22Rv1 (cell line): Measurements from ENCODE around the gene NIPA2.
"Not testable (repeated sequence)": the region's sequence is repeated elsewhere in the genome, so short reads cannot be mapped to it uniquely, and the experiment has no call there.

Source experiments
- ZFX ChIP-seq: fragments of 450-650 bp; IDR thresholded peaks from 2 replicates; pipeline ENCODE4 v1.6.1; 2017; ENCODE audit warnings: antibody characterized with exemption, borderline replicate concordance
- TF ChIP-seq, protein P1 (sequence below): fragments of 450-650 bp; IDR thresholded peaks from 2 replicates; pipeline ENCODE4 v1.5.1; 2017; ENCODE audit warnings: mild to moderate bottlenecking

DNA sequence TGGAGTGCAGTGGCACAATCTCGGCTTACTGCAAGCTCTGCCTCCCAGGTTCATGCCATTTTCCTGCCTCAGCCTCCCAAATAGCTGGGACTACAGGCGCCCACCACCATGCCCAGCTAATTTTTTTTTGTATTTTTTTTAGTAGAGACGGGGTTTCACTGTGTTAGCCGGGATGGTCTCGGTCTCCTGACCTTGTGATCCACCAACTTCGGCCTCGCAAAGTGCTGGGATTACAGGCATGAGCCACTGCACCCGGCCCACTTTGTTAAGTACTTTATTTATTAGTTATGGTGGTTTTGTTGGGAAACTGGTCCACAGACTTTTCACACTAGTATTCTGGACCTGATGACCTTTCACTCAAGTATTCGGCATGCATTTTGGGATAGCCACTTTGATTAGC is 30.6 kb upstream of the NIPA2 start:
- TF ChIP-seq, protein P1, sequence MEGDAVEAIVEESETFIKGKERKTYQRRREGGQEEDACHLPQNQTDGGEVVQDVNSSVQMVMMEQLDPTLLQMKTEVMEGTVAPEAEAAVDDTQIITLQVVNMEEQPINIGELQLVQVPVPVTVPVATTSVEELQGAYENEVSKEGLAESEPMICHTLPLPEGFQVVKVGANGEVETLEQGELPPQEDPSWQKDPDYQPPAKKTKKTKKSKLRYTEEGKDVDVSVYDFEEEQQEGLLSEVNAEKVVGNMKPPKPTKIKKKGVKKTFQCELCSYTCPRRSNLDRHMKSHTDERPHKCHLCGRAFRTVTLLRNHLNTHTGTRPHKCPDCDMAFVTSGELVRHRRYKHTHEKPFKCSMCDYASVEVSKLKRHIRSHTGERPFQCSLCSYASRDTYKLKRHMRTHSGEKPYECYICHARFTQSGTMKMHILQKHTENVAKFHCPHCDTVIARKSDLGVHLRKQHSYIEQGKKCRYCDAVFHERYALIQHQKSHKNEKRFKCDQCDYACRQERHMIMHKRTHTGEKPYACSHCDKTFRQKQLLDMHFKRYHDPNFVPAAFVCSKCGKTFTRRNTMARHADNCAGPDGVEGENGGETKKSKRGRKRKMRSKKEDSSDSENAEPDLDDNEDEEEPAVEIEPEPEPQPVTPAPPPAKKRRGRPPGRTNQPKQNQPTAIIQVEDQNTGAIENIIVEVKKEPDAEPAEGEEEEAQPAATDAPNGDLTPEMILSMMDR: not testable (repeated sequence)
- TF ChIP-seq ZFX: not testable (repeated sequence)
